Measurements from ENCODE around the gene TRIM7. TPM values are rescaled to one million over a fixed set of nuclear protein-coding genes. Genes with fewer than 3 reads are reported as not detected.
"Not testable (repeated sequence)": the region's sequence is repeated elsewhere in the genome, so short reads cannot be mapped to it uniquely, and the experiment has no call there.

The TRIM7 gene
- total RNA-seq, 2 donors from 2014 or later: 2.4 to 2.9 TPM

DNA sequence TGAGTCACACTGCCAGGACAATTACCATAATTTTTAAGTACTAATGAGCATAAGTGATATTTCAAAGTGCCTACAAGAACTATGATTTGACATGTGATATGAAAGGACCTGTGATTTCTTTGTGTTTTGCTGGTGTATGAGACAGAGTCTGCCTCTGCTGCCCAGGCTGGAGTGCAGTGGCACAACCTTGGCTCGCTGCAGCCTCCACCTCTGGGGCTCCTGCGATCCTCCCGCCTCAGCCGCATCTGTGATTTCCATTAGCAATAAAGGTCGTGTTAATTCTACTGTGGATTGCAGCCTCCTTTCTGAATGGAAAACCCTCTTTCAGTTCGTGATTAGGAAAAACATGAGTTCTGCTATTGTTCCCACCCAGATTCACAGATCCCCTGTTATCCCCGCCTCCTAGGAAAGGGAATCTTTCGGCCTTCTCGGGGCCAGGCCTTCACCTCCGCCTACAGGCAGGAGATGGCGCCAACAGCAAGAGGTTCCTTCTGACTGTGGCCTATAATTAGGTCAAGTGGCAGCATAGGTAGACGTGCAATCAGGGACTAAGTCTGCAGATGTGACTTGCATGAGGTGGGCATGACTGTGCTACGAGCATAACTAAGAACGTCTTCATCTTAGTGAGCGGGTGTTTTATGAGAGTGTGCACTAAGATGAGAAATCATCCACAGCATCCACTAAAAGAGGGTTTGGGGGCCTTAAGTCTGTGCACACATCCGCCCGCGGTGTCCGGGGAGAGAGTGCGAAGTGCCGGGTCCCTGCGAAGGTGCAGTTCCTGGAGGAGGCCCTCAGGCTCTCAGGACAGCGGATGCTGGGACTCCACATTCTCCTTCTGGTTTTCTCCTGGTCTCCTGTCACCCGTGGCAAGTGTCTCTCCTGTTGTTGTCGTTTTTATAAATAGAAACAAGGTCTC, 23.1 kb downstream of the TRIM7 start:
- no peaks in the 10 kb centered on the region for H3K27me3 Mint-ChIP-seq (ENCODE audit: low read depth)
- peak overlapping the region; percentile 33 for H3K27ac Mint-ChIP-seq
- H3K36me3 Mint-ChIP-seq (ENCODE audit: insufficient read depth in 2 of 2): no peaks in the 10 kb centered on the region
- peak; percentile 57 to 62 for DNase-seq
- no peaks in the 10 kb centered on the region for H3K9me3 Mint-ChIP-seq
- ATAC-seq (replicated peaks in 1 of 2): peak; percentile 52 to 80
- H3K4me1 Mint-ChIP-seq (ENCODE audit: low read depth): peaks cover 29% of the 10 kb centered on the region
- H3K4me3 Mint-ChIP-seq: peak overlapping the region; percentile 43 to 72

- peaks cover 31% of the 10 kb centered on the region for H3K4me1 Mint-ChIP-seq (ENCODE audit: low read depth)
- not testable (repeated sequence) for H3K27ac Mint-ChIP-seq; H3K27me3 Mint-ChIP-seq (ENCODE audit: low read depth)
Measured at GRCh38 chr5:181177559-181177958, 27.4 kb downstream of the TRIM7 start.

GRCh38 chr5:181176254-181176952, 28.6 kb downstream of the TRIM7 start:
- Mint-ChIP-seq H3K4me3 (no peak overlapping the region), H3K27me3 (ENCODE audit: low read depth) (no peaks in the 10 kb centered on the region), H3K27ac (no peak overlapping the region), H3K9me3 (no peaks in the 10 kb centered on the region), H3K36me3 (ENCODE audit: insufficient read depth in 2 of 2) (no peaks in the 10 kb centered on the region), H3K4me1 (ENCODE audit: low read depth) (peaks cover 29% of the 10 kb centered on the region)
- no peak for DNase-seq
- ATAC-seq (replicated peaks in 1 of 2): no peak

More at GRCh38 chr5:181177559-181177958, 27.4 kb downstream of the TRIM7 start:
- H3K4me3 Mint-ChIP-seq; ATAC-seq (replicated peaks in 1 of 2); H3K9me3 Mint-ChIP-seq; H3K36me3 Mint-ChIP-seq (ENCODE audit: insufficient read depth in 2 of 2); DNase-seq: not testable (repeated sequence)

DNA sequence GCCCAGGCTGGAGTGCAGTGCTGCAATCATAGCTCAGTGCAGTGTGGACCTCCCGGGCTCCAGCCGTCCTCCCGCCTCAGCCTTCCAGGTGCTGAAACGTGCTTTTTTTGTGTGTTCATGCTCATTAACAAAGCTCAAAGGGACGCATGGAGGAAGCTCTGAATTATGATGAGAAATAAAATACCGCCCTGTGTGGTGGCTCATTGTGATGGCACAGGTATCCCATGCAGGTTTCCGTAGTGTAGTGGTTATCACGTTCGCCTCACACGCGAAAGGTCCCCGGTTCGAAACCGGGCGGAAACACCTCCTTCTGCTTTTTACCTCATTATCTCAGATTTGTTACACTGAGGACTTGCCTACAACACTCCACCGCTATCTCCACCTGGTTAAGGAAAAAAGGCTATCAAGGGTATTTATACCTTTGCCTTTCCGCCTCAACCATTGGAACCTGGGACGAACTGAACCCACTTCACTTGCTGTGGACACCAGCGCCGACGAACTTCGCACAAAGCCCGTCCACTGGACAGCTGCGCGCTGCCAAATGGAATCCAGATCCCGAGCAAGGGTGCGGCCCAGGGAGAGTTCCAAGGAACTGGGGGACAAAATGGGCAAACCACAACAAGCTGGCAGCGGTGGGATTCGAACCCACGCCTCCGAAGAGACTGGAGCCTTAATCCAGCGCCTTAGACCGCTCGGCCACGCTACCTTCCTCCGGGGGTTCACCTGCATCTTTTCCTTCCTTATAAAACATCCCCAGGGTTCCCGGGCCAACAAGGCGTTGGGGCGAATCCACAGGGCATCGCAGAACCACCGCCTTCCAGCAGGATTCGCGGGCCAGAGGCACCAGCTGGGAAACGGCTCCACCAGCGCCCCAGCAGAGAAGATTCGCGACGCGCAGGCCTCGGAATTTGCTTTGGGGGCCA, 31.3 kb downstream of the TRIM7 start:
- H3K36me3 Mint-ChIP-seq (ENCODE audit: insufficient read depth in 2 of 2): peaks cover 2% of the 10 kb centered on the region in 2 donors
- no peaks in the 10 kb centered on the region for H3K9me3 Mint-ChIP-seq
- peak overlapping the region; percentile 91 for H3K27ac Mint-ChIP-seq
- peaks cover 56% of the 10 kb centered on the region for H3K4me1 Mint-ChIP-seq (ENCODE audit: low read depth)
- ATAC-seq (replicated peaks in 1 of 2): peak; percentile 74 to 80
- peak; percentile 74 for DNase-seq
- peaks cover 20% of the 10 kb centered on the region for H3K27me3 Mint-ChIP-seq (ENCODE audit: low read depth)
- H3K4me3 Mint-ChIP-seq: peak overlapping the region; percentile 93 to 96

DNA sequence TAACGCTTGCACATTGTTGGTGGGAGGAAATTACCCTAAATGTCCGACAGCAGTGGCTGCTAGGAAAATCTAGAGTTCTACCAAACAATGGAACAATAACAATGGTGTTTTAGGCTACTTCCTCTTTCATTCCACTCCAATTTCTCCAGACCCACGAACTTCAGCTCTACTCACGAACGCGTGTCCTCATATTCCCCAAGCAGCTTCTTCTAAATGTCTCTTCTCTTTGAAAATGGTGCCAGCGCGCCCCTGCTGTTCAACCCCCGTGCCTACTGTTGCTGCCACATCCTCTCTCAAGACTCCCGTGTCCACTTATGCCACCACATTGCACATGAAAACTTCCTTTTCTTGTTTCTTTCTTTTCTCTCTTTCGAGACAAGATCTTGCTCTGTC, 32.0 kb downstream of the TRIM7 start:
- peaks cover 63% of the 10 kb centered on the region for H3K4me1 Mint-ChIP-seq (ENCODE audit: low read depth)
- H3K9me3 Mint-ChIP-seq: no peaks in the 10 kb centered on the region
- ATAC-seq (replicated peaks in 1 of 2): peak; percentile 51 to 52

DNA sequence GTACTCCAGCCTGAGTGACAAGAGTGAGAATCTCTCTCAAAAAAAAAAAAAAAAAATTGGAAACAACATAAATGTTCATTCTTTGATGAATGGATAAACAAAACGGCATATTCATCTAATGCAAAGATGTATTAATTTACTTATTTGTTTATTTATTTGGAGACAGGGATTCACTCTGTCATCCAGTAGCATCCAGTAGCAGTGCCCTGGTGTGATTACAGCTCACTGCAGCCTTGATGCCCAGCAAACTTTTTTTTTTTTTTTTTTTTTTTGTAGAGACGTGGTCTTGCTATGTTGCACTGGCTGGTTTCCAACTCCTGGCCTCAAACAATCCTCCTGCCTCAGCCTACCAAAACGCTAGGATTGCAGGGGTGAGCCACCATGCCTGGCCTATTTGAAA, 33.2 kb downstream of the TRIM7 start:
- Mint-ChIP-seq H3K27ac (no peak overlapping the region), H3K4me3 (peak overlapping the region; percentile 93 to 96), H3K36me3 (ENCODE audit: insufficient read depth in 2 of 2) (peaks cover 2% of the 10 kb centered on the region in 2 donors), H3K27me3 (ENCODE audit: low read depth) (peaks cover 21% of the 10 kb centered on the region), H3K9me3 (no peaks in the 10 kb centered on the region), H3K4me1 (ENCODE audit: low read depth) (peaks cover 72% of the 10 kb centered on the region)
- DNase-seq: no peak
- no peak for ATAC-seq (replicated peaks in 1 of 2)

More for the DNA sequence above, 32.0 kb downstream of the TRIM7 start:
- DNase-seq: peak; percentile 31 to 49
- H3K27ac Mint-ChIP-seq: peak overlapping the region; percentile 91
- peaks cover 21% of the 10 kb centered on the region for H3K27me3 Mint-ChIP-seq (ENCODE audit: low read depth)
- H3K36me3 Mint-ChIP-seq (ENCODE audit: insufficient read depth in 2 of 2): peaks cover 2% of the 10 kb centered on the region in 2 donors
- H3K4me3 Mint-ChIP-seq: peak overlapping the region; percentile 93 to 96

DNA sequence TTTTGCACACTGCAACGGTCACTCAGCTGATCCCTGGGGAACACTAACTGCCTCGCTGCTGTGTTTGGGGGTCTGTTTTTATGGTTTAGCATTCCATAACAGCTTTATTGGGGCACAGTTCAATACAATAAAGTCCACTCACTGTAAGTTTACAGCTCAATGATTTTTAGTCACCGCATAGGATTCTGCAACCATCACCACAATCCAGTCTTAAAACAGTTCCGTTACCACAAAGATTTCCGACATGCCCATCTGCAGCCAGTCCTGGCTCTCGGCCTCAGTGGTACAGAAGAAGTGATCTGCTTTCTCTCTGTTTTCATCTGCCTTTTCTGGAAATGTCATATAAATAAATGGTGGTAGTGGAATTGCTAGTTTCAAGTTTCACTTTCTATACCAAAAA, 34.0 kb downstream of the TRIM7 start:
- Mint-ChIP-seq H3K9me3 (no peaks in the 10 kb centered on the region), H3K27ac (no peak overlapping the region), H3K4me3 (peak overlapping the region; percentile 70 to 80), H3K36me3 (ENCODE audit: insufficient read depth in 2 of 2) (peaks cover 2% of the 10 kb centered on the region in 2 donors), H3K4me1 (ENCODE audit: low read depth) (peaks cover 77% of the 10 kb centered on the region), H3K27me3 (ENCODE audit: low read depth) (peaks cover 21% of the 10 kb centered on the region)
- no peak for DNase-seq
- ATAC-seq (replicated peaks in 1 of 2): no peak

GRCh38 chr5:181170237-181170825, 34.7 kb downstream of the TRIM7 start:
- H3K27ac Mint-ChIP-seq: peak overlapping the region; percentile 85
- peak overlapping the region; percentile 70 to 80 for H3K4me3 Mint-ChIP-seq
- peaks cover 83% of the 10 kb centered on the region for H3K4me1 Mint-ChIP-seq (ENCODE audit: low read depth)
- no peaks in the 10 kb centered on the region for H3K9me3 Mint-ChIP-seq
- ATAC-seq (replicated peaks in 1 of 2): no peak
- peaks cover 27% of the 10 kb centered on the region for H3K27me3 Mint-ChIP-seq (ENCODE audit: low read depth)
- no peak for DNase-seq
- H3K36me3 Mint-ChIP-seq (ENCODE audit: insufficient read depth in 2 of 2): peaks cover 2% of the 10 kb centered on the region in 2 donors

DNA sequence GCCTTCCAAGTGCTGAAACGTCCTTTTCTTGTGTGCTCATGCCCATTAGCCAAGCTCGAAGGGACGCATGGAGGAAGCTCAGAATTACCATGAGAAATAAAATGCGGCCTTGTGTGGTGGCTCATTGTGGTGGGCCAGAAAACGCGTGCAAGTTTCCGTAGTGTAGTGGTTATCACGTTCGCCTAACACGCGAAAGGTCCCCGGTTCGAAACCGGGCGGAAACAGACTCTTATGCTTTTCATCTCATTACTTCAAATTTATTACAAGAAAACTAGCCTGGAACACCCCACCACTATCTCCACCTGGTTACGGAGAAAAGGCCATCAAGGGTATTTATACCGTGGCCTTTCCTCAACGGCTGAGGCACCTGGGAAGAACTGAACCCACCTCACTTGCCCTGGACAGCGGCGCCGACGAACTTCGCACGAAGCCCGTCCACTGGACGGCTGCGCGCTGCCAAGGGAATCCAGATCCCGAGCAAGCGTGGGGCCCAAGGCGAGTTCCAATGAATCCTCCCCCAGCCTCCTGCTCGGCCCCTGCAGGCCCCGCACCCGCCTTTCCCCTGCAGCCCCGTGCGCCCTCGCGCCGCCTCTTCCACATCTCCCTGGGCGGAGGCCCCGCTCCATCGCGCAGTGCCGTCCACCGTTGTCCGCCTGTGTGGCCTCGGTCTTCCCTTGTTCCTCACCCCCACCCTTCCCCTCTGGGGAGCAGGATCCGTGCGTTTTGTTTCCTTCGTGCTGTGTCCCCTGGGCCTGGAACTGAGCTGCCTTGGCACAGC, 35.3 kb downstream of the TRIM7 start:
- Mint-ChIP-seq H3K4me3 (peak overlapping the region; percentile 70 to 80), H3K4me1 (ENCODE audit: low read depth) (peaks cover 85% of the 10 kb centered on the region), H3K27me3 (ENCODE audit: low read depth) (peaks cover 28% of the 10 kb centered on the region), H3K27ac (peak overlapping the region; percentile 91)
- DNase-seq (peak; percentile 76 to 83), ATAC-seq (replicated peaks in 1 of 2) (peak; percentile 40 to 47)
- not testable (repeated sequence) for H3K9me3 Mint-ChIP-seq; H3K36me3 Mint-ChIP-seq (ENCODE audit: insufficient read depth in 2 of 2)

DNA sequence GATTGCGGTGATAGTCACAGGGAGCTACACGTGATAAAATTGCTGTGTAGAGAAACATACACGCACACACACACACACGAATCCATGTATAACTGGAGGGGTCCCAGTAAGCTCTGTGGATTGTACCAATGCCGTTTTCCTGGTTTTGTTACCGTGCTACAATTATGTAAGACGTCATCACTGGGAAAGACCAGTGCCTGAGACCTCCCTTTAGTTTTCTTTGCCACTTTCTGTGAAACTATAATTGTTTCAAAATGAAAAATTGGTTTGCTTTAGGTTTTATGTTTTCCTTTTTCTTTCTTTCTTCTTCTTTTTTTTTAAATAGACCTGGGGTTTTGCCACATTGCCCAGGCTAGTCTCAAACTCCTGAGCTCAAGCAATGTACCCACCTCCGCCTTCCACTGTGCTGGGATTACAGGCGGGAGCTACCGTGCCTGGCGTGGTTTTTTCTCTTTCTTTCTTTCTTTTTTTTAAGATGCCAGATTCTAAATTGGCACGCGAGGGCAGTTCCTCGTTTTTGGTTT, 36.3 kb downstream of the TRIM7 start:
- peak overlapping the region; percentile 91 for H3K27ac Mint-ChIP-seq
- DNase-seq (no peak), ATAC-seq (replicated peaks in 1 of 2) (no peak)
- H3K36me3 Mint-ChIP-seq (ENCODE audit: insufficient read depth in 2 of 2): peaks cover 2% of the 10 kb centered on the region in 2 donors
- no peaks in the 10 kb centered on the region for H3K9me3 Mint-ChIP-seq
- H3K4me3 Mint-ChIP-seq: peak overlapping the region; percentile 70 to 80
- peaks cover 28% of the 10 kb centered on the region for H3K27me3 Mint-ChIP-seq (ENCODE audit: low read depth)
- H3K4me1 Mint-ChIP-seq (ENCODE audit: low read depth): peaks cover 90% of the 10 kb centered on the region

- Mint-ChIP-seq H3K27ac (peak overlapping the region; percentile 61), H3K9me3 (no peaks in the 10 kb centered on the region), H3K4me3 (peak overlapping the region; percentile 53 to 56), H3K36me3 (ENCODE audit: insufficient read depth in 2 of 2) (peaks cover 2% of the 10 kb centered on the region in 2 donors), H3K4me1 (ENCODE audit: low read depth) (peaks cover 90% of the 10 kb centered on the region), H3K27me3 (ENCODE audit: low read depth) (peaks cover 28% of the 10 kb centered on the region)
- peak in 1 of 2 donors; percentile 20 for ATAC-seq (replicated peaks in 1 of 2)
- peak; percentile 63 to 64 for DNase-seq
Measured at GRCh38 chr5:181167814-181168488, 37.0 kb downstream of the TRIM7 start.

Data from activated T-cell treated with anti-CD3 and anti-CD28 coated beads, Interleukin-2, amount 50 U/mL, for 72 hours (primary cell).